ENCODE results near the gene AMPD1.
A peak's percentile ranks its signal among the peaks of the same experiment; 100 is the strongest.

AMPD1 gene

DNA sequence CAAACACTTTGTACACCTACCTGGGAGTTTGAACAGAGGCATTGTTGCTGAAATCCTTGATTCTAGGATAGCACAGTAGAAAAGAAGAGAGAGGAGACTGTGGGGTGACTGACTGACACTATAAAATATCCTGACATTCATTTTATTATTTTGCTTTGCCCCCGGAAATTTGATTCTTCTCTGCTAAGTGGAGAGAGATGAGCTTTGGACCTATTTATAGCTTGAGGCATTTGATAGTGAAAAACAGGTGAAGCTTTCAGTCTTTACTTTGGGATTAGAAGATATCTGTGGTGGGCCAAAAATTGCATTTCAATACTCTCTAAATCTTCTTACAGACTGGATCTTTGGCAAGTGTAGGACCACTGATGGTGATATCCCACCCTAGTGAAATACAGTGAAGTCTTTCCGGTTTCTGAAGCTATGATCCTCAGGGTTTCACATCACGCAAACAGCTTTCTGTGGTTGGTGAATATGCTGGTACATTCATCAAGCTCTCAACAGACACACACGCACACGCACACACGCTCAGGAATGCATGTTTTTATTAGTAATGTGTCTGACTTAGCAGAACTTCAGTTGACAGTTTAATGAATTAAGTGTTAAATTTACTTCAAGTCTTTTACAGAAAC lies at the start of gene AMPD1:
AMPD1 (minus strand) TSS at position 117 of the 629 bp plus-strand sequence; CDS start at position 42, 75 bp downstream.
- DNase-seq: no peak

DNA sequence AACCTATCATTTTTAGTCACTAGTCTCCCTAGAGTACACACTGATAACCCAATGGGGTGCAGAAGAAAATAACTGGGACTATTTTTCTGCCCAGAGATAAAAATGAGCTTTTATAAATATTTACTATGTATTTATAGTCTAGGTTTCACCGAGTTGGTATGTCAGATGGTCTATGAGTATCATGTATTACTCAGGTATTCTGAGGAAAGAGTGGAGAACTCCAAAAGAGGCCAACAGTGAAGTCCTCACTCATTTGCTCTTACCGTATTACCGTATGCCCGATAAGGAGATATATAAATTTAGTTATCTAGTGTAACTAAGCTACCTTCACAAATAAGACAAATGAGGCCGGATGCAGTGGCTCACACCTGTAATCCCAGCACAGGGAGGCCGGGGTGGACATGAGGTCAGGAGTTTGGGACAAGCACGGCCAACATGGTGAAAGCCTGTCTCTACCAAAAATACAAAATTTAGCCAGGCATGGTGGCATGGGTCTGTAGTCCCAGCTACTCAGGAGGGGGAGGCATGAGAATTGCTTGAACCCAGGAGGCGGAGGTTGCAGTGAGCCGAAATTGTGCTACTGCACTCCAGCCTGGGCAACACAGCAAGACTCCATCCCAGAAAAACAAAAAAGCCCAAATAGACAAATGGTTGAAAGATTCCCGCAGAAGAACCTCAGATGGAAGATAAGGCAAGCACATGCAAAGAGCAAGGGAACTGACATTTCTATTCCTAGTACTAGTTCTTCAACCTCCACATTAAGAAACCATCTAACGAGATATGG lies 46.8 kb upstream of the AMPD1 start:
- no peak for DNase-seq

DNA sequence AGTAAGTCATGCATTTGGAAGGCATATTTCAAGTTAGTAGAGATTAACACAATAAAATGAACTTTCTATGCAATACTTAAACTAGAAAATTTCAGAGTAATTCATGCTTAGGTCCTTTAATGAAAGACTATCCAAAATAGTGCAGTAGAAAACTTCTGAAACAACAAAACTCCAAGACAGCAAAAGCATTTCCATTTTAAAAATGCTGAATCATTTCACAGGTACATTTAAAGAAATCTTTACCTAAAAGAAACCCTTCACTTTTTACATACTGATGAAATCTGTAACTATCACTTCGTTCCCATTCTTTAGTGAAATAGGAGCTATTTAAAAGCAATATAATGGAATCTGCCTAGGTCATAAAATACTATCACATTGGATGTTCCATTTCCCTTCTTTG lies 45.0 kb upstream of the AMPD1 start:
- DNase-seq: no peak

DNA sequence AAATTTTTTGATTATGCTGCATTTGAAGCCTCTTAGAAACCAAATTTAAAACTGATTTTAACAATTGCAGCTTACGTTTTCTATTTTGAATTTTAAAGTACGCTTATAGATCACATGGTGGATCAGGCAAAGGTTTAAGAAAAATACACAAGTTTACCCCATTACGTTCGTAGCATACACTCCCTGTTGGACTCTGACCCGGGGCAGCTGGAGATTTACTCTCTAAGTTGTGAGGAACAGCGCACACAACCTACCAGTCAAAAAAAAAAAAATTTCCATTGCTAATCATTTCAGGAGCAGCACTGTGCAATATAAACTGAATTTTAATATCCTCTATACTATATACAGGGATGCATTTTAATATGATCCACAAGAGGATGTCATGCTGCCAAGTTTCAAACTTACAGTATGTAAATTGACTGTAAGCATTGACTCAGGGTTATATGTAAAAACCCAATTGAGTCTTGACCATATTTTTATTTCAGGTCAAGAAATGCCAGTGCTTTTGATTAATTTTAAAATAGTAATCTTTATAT lies 42.0 kb upstream of the AMPD1 start:
- no peak for DNase-seq

DNA sequence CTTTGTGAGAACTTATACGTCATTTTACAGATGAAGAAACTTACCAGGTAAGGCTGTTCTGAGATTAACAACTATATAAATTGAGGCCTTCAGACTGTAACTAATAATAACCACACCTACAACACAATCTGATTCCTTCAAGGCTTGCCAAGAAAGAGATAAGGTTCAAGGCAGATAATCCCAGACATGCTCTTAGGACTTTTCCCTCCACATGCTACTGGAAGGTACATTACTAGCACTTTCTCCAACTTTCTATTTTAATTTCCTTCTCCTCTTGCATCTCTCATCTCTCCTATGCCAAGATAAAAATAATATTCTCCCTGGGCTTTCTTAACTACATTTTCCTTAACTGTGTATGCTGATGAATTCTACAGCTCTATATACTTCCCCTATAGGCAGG lies 40.1 kb upstream of the AMPD1 start:
- DNase-seq: no peak

DNA sequence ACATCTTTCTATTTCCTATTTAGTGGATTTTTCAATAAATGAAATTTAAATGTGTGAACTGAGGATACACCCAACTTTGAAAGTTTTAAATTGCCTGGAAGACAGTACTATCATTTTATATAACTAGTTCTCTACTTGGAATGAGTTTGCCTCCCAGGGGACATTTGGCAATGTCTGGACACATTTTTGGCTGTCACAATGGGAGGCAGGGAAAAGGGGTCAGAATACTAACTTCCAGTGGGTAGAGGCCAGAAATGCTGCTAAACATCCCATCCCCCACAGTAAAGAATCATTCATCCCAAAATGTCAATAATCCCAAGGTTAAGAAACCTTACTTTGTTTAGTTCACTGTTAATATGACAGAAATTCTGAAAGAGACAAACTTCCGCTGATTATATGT lies 34.4 kb upstream of the AMPD1 start:
- no peak for DNase-seq

DNA sequence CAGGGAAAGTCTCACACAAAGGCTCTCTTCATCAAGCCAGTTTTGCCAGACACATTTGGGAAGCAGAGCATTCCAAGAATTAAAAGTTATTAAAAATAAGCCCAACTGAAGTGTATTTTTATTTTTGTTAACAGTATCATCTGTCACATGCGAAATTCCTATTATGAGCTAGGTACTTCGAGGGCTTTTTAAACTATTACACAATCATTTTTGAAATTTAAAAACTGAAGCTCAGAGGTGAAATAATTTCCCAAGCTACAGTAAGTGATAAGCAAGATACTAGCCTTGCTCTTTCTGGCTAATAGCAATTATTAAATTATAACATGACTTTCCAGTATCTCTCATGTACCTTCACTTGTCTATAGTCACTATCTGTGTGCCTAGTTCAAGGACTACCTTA lies 33.2 kb upstream of the AMPD1 start:
- DNase-seq: no peak

DNA sequence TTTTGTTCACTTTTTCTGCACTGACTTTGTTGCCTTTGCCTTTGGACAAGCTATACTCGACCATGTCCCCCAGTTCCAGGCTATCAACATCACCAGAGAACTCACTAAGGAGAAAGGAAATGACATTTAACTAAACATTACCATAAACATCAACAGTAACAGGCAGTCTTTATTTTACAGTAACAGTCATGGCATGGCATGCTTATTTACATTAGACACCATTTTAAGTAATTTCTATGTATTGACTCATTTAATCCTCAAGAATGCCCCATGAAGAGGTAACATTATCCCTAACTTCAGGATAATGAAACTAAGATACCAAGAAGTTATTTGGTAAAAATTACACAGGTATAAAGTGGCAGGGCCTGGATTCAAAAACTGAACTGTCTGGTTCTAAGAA lies 29.9 kb upstream of the AMPD1 start:
- no peak for DNase-seq

DNA sequence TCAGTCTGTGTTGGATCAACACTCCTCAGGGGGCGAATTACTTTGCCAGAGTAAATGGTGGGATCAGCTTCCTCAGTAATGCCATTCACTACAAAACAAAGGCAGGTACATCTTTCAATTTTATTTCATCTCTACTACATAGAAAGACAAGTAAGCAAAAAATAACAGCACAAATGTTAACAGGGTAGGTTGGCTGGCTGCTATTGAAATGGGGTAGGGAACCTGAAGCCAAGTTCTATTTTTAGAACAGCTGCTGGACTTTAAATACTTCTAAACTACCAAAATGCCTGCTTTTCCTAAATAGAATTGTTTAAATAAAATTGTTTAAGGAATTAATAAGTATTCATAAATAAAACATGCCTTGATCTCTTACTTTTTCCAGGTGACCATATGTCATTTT lies 28.6 kb upstream of the AMPD1 start:
- DNase-seq: no peak

DNA sequence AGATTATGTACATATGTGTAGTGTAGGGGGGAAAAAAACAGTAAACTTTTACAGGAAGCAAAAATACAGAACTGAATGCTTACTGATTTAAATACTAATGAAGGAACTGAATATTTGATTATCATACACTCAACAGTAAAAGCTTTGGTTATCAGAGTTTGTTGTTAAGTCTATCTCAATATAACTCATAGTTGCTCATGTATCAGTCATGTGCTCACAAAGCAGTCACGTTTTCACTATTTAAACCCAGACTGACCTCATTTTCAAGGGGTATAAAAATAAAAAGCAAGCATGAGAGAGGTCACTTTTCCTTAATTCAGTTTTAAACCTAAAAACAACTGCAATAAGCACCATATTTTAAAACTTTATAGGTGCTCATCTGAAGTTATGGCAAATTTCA lies 28.1 kb upstream of the AMPD1 start:
- no peak for DNase-seq

DNA sequence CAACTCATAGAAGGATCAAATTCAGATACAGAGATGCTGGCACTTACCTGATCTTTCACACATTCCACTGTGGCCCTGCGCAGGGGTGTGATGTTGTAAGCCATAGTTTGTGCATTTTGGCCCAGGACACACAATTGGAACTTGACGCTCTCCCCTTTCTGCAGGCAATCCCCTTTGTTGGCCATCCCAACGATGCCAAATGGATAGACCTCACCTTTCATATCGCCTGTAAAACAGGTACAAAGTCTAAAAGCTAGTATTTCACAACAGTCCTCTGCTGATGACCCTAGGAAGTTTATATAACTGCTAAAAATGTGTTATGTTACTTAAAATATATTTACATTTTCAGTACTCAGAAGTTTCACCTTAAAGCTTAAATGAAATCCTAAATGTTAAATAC lies 25.1 kb upstream of the AMPD1 start:
- DNase-seq: no peak

DNA sequence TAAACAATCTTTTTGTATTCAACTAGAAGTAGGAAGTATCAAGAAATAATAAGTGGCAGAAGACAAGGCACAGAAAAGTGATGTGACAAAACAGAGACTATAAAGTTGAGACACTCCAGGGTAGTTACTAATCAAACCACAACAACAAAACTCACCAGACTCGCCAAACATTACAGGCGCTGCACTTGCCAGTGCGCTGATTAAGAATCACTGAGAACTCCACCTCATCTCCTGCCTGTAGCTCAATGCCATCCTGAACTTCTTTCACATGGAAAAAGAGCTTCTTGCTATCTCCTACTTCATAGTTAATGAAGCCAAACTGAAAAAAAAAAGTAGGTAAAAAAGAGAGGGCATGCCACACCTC lies 24.1 kb upstream of the AMPD1 start:
- no peak for DNase-seq

DNA sequence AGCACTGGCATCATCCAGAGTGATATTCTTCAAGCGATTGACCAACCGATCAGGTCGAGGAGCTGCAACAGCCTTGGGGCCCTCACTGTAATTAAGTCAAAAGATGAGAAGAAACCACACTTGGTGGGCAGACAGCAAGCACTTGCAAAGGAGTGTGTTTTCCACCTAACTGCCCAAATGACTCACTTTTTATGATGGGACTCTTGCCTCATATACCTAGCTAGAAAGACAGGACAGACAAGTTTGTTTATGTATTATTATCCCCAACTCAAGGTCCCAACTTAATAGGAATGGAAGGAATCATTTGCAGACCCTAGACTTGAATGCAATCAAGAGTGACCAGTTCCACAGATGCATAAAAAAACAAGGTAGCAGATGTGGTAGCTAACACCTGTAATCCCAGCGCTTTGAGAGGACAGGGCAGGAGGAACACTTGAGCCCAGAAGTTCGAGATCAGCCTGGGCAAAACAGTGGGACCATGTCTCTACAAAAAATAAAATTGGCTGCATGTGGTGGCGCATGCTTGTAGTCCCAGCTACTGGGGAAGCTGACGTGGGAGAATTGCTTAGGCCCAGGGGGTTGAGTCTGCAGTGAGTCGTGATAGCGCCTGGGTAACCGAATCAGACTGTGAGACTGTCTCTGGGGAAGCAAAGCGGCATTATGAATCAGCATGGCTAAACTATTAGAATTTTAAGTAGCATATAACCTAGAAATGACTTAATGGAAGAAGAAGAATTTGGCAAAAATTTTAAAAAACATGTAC lies 23.5 kb upstream of the AMPD1 start:
- DNase-seq: no peak

DNA sequence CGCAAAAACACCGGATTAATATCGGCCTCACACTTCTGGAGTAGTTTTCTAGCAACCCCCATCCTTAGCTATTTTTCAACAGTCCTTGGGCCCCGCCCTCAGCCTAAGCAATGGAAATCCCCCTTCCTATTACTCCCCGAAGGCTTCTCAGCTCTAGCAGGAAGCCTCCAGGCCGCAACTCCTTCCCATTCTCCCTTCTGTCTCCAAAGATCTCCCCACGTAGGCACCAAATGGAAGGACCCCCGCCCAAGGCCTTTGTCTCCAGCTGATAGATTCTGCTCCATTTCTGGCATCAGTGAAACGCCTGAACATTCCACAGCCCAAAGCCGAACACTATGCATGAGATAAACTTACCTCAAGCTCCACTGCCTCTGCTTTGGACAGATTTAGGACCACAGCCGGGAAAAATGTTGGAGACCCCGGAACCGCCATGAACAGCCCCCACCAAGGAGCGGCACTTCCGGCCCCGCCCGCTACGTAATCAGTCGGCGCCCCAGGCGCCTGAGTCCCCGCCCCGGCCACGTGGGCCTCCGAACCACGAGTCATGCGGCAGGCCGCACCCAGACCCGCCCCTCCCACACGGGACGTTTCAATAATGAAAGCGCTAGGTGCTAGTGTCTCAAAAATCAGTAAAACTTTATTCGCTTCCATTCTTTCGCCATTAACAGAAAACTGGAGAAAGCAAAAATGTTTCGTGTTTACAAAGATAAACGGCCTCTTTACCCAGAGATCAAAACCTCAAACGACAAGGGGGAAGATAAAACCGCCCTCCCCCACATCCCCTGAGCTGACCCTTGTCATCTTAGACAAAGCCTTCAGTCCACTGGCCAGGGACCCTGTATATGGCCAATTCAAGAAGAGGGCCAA lies 21.2 kb upstream of the AMPD1 start, which contains the start of gene NRAS:
NRAS (minus strand) TSS at position 468 of the 867 bp plus-strand sequence. CDS start 611 bp downstream, outside the sequence.
- DNase-seq: peak; percentile 30

DNA sequence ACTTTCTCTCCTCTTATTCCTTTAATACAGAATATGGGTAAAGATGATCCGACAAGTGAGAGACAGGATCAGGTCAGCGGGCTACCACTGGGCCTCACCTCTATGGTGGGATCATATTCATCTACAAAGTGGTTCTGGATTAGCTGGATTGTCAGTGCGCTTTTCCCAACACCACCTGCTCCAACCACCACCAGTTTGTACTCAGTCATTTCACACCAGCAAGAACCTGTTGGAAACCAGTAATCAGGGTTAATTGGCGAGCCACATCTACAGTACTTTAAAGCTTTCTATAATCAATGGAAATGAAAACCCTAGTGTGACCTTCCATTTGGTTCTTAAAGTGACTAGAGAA lies 20.6 kb upstream of the AMPD1 start:
- no peak for DNase-seq

DNA sequence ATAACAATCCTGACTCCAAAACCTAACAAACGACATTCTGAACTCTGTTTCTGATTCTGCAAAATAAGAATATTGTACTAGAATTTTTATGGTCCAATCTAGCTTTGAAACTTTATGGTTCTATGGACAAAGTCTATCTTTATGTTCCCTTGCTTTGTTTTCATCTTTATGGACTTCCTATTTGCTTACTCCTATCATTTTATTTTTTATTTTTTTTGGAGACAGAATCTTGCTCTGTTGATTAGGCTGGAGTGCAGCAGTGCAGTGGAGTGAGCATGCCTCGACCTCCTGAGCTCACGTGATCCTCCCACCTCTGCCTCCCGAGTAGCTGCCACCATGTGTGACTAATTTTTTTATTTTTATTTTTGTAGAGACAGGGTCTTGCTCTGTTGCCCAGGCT lies 17.6 kb upstream of the AMPD1 start:
- DNase-seq: no peak

DNA sequence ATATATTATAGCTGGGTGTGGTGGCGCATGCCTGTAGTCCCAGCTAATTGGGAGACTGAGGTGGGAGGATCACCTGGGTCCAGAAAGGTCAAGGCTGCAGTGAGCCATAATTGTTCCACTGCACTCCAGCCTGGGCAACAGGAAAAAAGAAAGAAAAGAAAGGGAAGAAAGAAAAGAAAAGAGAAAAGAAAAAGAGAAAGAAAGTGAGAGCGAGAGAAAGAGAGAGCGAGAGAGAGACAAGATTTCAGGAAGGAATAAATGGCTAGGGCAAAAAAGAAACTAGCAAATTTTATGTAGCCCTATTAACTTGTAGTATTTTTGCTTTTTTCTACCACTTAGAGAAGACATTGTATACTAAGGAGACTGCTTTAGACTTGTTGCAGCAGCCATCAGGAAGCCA lies 15.0 kb upstream of the AMPD1 start:
- DNase-seq: no peak

DNA sequence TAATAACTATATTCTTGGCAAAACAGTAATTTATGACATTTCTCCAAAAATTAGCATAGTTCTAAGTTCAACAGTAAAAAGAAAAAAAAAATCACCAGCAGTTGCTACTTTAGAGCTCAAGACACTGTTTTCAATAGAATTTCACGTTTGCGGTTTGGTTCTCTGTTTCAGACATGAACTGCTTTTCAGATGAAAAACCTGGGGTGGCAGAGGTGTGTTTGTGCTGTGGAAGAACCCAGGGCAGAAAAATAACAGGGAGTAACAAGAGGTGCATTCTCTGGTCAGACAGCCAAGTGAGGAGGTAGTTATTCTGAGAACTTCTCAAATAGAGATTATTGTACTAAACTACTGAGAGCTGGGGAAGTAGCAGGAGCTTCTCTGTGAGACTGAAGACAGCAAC lies 12.3 kb upstream of the AMPD1 start:
- DNase-seq: no peak

DNA sequence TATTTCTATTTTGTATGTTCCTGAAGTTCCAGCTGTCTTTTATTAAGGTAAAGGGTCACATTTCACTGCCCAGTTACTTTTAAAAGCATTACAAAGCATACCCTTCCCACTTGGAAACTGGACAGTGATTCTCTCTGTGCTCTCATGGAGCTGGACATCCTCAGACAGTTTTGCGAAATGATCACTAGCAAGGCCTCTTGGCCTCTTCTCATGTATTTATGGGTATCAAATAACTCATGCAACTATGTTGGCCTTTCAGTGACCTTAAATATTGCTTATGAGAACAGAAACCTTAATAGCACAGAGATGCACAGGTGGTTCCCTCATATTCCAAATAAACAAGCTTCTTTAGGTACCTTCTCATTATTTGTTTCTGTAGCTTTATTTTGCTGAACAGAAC lies 7.9 kb upstream of the AMPD1 start:
- DNase-seq: no peak

DNA sequence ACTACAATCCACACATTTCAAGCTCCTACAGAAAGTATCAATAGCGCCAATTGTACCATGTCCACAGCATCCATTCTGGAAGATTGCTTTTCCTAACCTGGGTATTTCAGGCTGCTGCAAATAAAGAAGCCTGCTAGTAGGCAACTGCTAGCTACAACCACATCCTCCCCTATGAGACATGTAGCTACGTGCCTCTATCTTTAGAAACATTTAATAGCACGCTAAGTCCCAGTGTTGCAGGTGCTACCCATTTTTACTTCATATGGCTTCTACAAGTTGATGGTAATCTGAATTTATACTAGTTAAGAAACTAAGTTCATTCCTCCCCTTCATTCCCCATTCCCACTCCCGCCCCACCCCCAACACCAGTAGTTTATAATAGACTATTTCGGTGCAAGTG lies 7.4 kb upstream of the AMPD1 start:
- DNase-seq: no peak

DNA sequence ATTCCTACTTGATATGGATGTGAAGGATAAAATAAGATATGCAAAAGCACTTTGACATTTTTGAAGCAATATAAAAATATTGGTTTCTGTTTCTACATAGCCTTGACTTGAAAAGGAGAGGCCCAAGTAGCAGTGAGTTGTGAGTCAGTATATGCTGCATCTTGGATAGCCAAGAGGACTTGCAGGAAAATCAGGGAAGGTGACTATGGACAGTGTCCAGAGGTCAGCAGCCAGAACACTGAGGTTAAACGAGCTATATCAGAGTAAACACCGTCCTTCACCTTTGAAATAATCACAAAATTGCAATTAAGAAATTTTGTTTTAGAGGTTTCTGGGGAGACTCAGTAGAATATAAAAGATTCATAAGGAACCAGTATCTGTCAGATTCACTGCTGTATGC lies 6.6 kb upstream of the AMPD1 start:
- DNase-seq: no peak

DNA sequence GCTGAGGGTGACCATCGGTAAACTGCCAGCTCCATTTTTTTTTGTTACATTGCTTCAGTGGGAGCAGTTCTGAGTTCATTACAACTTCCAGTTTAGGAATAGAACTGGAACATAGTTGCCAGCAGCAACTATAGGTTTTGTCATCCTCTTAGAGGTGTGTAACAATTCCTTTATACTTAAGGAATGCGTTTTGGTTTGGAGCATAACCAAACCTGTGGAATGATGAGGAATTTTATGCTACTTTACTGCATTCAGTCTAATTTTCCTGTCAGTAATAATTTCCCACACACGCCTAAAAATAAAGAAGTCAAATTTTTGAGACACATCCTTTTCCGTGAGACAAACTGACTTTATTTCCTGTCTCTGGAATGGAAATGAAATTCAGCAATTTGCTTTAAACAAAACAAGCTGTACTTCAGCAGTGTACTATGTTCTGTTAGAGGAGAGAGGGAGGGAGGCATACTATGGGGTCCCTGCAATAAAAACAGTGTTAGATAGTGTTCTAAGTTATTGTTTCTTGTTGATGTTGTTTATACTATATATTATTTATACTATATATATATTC lies 4.8 kb upstream of the AMPD1 start:
- DNase-seq: no peak

DNA sequence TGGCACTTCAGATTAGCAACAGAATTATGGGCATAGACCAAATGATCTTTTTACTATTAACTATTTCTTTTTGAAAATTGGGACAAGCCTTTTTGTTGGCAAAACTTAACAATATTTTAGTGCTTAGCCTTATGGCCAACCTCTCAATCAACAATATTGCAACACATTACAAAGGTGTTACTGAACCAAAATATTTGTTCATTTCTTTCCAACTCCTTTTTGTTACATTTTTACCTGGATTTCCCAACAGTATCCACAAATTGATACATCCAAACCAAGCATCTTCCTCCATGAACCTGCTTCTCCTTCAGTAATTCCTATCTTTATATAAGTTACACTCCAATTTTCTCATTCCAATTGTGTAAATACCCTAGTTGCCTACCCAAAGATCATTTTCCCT lies 1.5 kb upstream of the AMPD1 start:
- DNase-seq: no peak

All from NCI-H187 treated with DMSO at 0.1 percent for 48 hours (cell line).